HG03457 (cell line): ENCODE data around the gene TOGARAM2.

Source experiments
- ATAC-seq: cut with Tn5 transposase; IDR thresholded peaks from one replicate; pipeline ENCODE4 v1.9.1; 2021; ENCODE audit warnings: moderate number of reproducible peaks; ENCODE audit not compliant: unreplicated experiment

TOGARAM2 gene

GRCh38 chr2:29017716-29018435 lies 36.8 kb downstream of the TOGARAM2 start:
- ATAC-seq = no peak

GRCh38 chr2:29021886-29022285 lies 40.8 kb downstream of the TOGARAM2 start:
- ATAC-seq = no peak

GRCh38 chr2:29022679-29023078 lies 41.6 kb downstream of the TOGARAM2 start:
- ATAC-seq = no peak

GRCh38 chr2:29023188-29023587 lies 42.1 kb downstream of the TOGARAM2 start:
- ATAC-seq = no peak

- no peak for ATAC-seq
Measured at GRCh38 chr2:29024882-29025430, 43.9 kb downstream of the TOGARAM2 start.

- no peak for ATAC-seq
Measured at GRCh38 chr2:29025711-29026110, 44.6 kb downstream of the TOGARAM2 start.

- no peak for ATAC-seq
Measured at GRCh38 chr2:29031046-29031445, 49.9 kb downstream of the TOGARAM2 start.

- ATAC-seq = no peak
Measured at GRCh38 chr2:29032189-29032588, 51.1 kb downstream of the TOGARAM2 start.

GRCh38 chr2:29033172-29033571 lies 52.1 kb downstream of the TOGARAM2 start:
- no peak for ATAC-seq

GRCh38 chr2:29033656-29034055 lies 52.6 kb downstream of the TOGARAM2 start:
- ATAC-seq = no peak

- no peak for ATAC-seq
Measured at GRCh38 chr2:29035016-29035745, 54.1 kb downstream of the TOGARAM2 start.

- ATAC-seq = no peak
Measured at GRCh38 chr2:29039718-29040480, 58.8 kb downstream of the TOGARAM2 start.

GRCh38 chr2:29040552-29040951 lies 59.5 kb downstream of the TOGARAM2 start:
- ATAC-seq = no peak

- no peak for ATAC-seq
Measured at GRCh38 chr2:29041161-29041660, 60.1 kb downstream of the TOGARAM2 start.

- no peak for ATAC-seq
Measured at GRCh38 chr2:29042561-29043075, 61.5 kb downstream of the TOGARAM2 start.

GRCh38 chr2:29044459-29044858 lies 63.4 kb downstream of the TOGARAM2 start:
- no peak for ATAC-seq

- no peak for ATAC-seq
Measured at GRCh38 chr2:29046321-29046720, 65.2 kb downstream of the TOGARAM2 start.

GRCh38 chr2:29047083-29047845 lies 66.2 kb downstream of the TOGARAM2 start:
- no peak for ATAC-seq

GRCh38 chr2:29050591-29050990 lies 69.5 kb downstream of the TOGARAM2 start:
- ATAC-seq = no peak

- no peak for ATAC-seq
Measured at GRCh38 chr2:29051730-29052129, 70.6 kb downstream of the TOGARAM2 start.
